Progenitor cell of endocrine pancreas (in vitro differentiated cells): ENCODE measurements around the gene RCOR1. TPM values are rescaled to one million over a fixed set of nuclear protein-coding genes. Genes with fewer than 3 reads are reported as not detected.

ENCODE experiments used
- DNase-seq: peaks from one replicate; pipeline ENCODE4 v3.0.0; 2021; ENCODE audit warnings: low spot score; ENCODE audit not compliant: unreplicated experiment
- H3K27ac Mint-ChIP-seq: 2 replicates; pipeline ENCODE4 v1.8.0; 2021; ENCODE audit warnings: mild to moderate bottlenecking, moderate library complexity, mixed read lengths
- H3K27me3 Mint-ChIP-seq: 2 replicates; pipeline ENCODE4 v1.8.0; 2021; ENCODE audit warnings: mixed read lengths
- H3K36me3 Mint-ChIP-seq: 2 replicates; pipeline ENCODE4 v1.8.0; 2022; ENCODE audit warnings: mixed read lengths; ENCODE audit not compliant: insufficient read depth
- H3K4me1 Mint-ChIP-seq: 2 replicates; pipeline ENCODE4 v1.8.0; 2021; ENCODE audit warnings: low read depth, mixed read lengths
- H3K4me3 Mint-ChIP-seq: 2 replicates; pipeline ENCODE4 v1.8.0; 2021; ENCODE audit warnings: low read depth, mild to moderate bottlenecking, moderate library complexity, mixed read lengths
- H3K9me3 Mint-ChIP-seq: 2 replicates; pipeline ENCODE4 v1.8.0; 2021; ENCODE audit warnings: low read depth, mixed read lengths
- CTCF ChIP-seq: fragments of 200-600 bp; sonication (generic); IDR thresholded peaks from one replicate; pipeline ENCODE4 v1.5.0; 2021; ENCODE audit warnings: antibody characterized with exemption, mild to moderate bottlenecking; ENCODE audit not compliant: unreplicated experiment
- total RNA-seq: library from RNA; stranded (reverse); gene quantifications from 2 replicates; pipeline ENCODE4 v1.2.1, GENCODE V29; 2021

RCOR1 gene
- total RNA-seq, 1 donor from 2014 or later, result 41.9 TPM

GRCh38 chr14:102774391-102775153 is 182.1 kb downstream of the RCOR1 start:
- H3K36me3 Mint-ChIP-seq, result no peaks in the 10 kb centered on the region
- peaks cover 15% of the 10 kb centered on the region for H3K4me1 Mint-ChIP-seq
- peak; percentile 71 for TF ChIP-seq CTCF
- no peak for DNase-seq
- no peak overlapping the region for H3K4me3 Mint-ChIP-seq
- H3K27me3 Mint-ChIP-seq, result no peaks in the 10 kb centered on the region
- no peaks in the 10 kb centered on the region for H3K9me3 Mint-ChIP-seq
- H3K27ac Mint-ChIP-seq, result peak overlapping the region; percentile 10

GRCh38 chr14:102775855-102776760 is 183.7 kb downstream of the RCOR1 start:
- H3K9me3 Mint-ChIP-seq, result no peaks in the 10 kb centered on the region
- H3K4me3 Mint-ChIP-seq, result peak overlapping the region; percentile 80
- H3K27me3 Mint-ChIP-seq, result no peaks in the 10 kb centered on the region
- no peak for TF ChIP-seq CTCF
- H3K36me3 Mint-ChIP-seq, result no peaks in the 10 kb centered on the region
- H3K27ac Mint-ChIP-seq, result peak overlapping the region; percentile 79
- peaks cover 20% of the 10 kb centered on the region for H3K4me1 Mint-ChIP-seq
- no peak for DNase-seq

- DNase-seq, result peak; percentile 33
- Mint-ChIP-seq H3K4me3 (peak within 1 kb of the TSS; percentile 80), H3K27me3 (no peaks in the 10 kb centered on the region), H3K36me3 (no peaks in the 10 kb centered on the region), H3K9me3 (no peaks in the 10 kb centered on the region), H3K4me1 (peaks cover 20% of the 10 kb centered on the region), H3K27ac (peak within 1 kb of the TSS; percentile 79)
- TF ChIP-seq CTCF, result no peak
Observed at GRCh38 chr14:102776761-102777710, 184.6 kb downstream of the RCOR1 start, which contains the start of gene TRAF3. Gene TRAF3, plus strand, starts transcription at chr14:102777449. Its CDS starts 92,753 bp downstream, at chr14:102870202.

- Mint-ChIP-seq H3K4me3 (peak overlapping the region; percentile 76), H3K36me3 (no peaks in the 10 kb centered on the region), H3K27me3 (no peaks in the 10 kb centered on the region), H3K27ac (no peak overlapping the region), H3K4me1 (peaks cover 20% of the 10 kb centered on the region), H3K9me3 (no peaks in the 10 kb centered on the region)
- no peak for DNase-seq
- no peak for TF ChIP-seq CTCF
Observed at GRCh38 chr14:102777711-102778337, 185.4 kb downstream of the RCOR1 start.
